ENCODE results near the gene ASPG.
"Not testable (repeated sequence)": the region's sequence is repeated elsewhere in the genome, so short reads cannot be mapped to it uniquely, and the experiment has no call there.

Gene ASPG

GRCh38 chr14:104149617-104150135 is 64.2 kb downstream of the ASPG start:
- DNase-seq = no peak

- no peak for DNase-seq
Measured at GRCh38 chr14:104150136-104151025, 64.9 kb downstream of the ASPG start.

GRCh38 chr14:104151026-104151381 is 65.5 kb downstream of the ASPG start:
- DNase-seq = no peak

- DNase-seq = no peak
Measured at GRCh38 chr14:104151566-104152245, 66.2 kb downstream of the ASPG start.

- DNase-seq = no peak
Measured at GRCh38 chr14:104152246-104152575, 66.7 kb downstream of the ASPG start.

- DNase-seq = no peak
Measured at GRCh38 chr14:104152686-104153393, 67.3 kb downstream of the ASPG start.

GRCh38 chr14:104153394-104153755 is 67.9 kb downstream of the ASPG start:
- DNase-seq = not testable (repeated sequence)

GRCh38 chr14:104154246-104154645 is 68.7 kb downstream of the ASPG start:
- DNase-seq = no peak

- DNase-seq = no peak
Measured at GRCh38 chr14:104155513-104155912, 70.0 kb downstream of the ASPG start.

GRCh38 chr14:104156142-104156541 is 70.6 kb downstream of the ASPG start:
- DNase-seq = no peak

- DNase-seq = no peak
Measured at GRCh38 chr14:104157016-104157928, 71.8 kb downstream of the ASPG start.

GRCh38 chr14:104158827-104159798 is 73.6 kb downstream of the ASPG start:
- DNase-seq = no peak

GRCh38 chr14:104159990-104160389 is 74.5 kb downstream of the ASPG start:
- no peak for DNase-seq

- no peak for DNase-seq
Measured at GRCh38 chr14:104161602-104162367, 76.3 kb downstream of the ASPG start.

- DNase-seq = no peak
Measured at GRCh38 chr14:104162495-104162894, 77.0 kb downstream of the ASPG start.

GRCh38 chr14:104163541-104163940 is 78.0 kb downstream of the ASPG start:
- DNase-seq = no peak

GRCh38 chr14:104164041-104164440 is 78.5 kb downstream of the ASPG start:
- no peak for DNase-seq

- no peak for DNase-seq
Measured at GRCh38 chr14:104164512-104164911, 79.0 kb downstream of the ASPG start.
